KOPT-K1 (cell line): ENCODE results near the gene ALDH3A2.
"Not testable (repeated sequence)": the region's sequence is repeated elsewhere in the genome, so short reads cannot be mapped to it uniquely, and the experiment has no call there.

ENCODE experiments used
- H3K27ac ChIP-seq: fragments of 200-600 bp; sonication (generic); 2 replicates; pipeline ENCODE4 v1.5.1; 2016; ENCODE audit warnings: antibody characterized with exemption, mild to moderate bottlenecking, low read depth, low read length; ENCODE audit not compliant: poor library complexity, severe bottlenecking
- H3K36me3 ChIP-seq: fragments of 200-600 bp; sonication (generic); 2 replicates; pipeline ENCODE4 v1.5.1; 2017; ENCODE audit warnings: antibody characterized with exemption, mild to moderate bottlenecking, low read length, moderate library complexity; ENCODE audit not compliant: insufficient read depth
- H3K9me3 ChIP-seq: fragments of 200-600 bp; sonication (generic); 2 replicates; pipeline ENCODE4 v1.5.1; 2017; ENCODE audit warnings: antibody characterized with exemption, low read length, mild to moderate bottlenecking; ENCODE audit not compliant: insufficient read depth, poor library complexity, severe bottlenecking

Gene ALDH3A2

GRCh38 chr17:19684909-19685580 is 36.5 kb downstream of the ALDH3A2 start:
- H3K27ac ChIP-seq, H3K9me3 ChIP-seq, H3K36me3 ChIP-seq: not testable (repeated sequence)

- Histone ChIP-seq H3K27ac (no peak overlapping the region), H3K36me3 (no peaks in the 10 kb centered on the region), H3K9me3 (no peaks in the 10 kb centered on the region)
Observed at GRCh38 chr17:19686400-19687090, 38.0 kb downstream of the ALDH3A2 start.

GRCh38 chr17:19702217-19702641 is 53.7 kb downstream of the ALDH3A2 start:
- no peaks in the 10 kb centered on the region for H3K36me3 ChIP-seq
- no peaks in the 10 kb centered on the region for H3K9me3 ChIP-seq
- no peak overlapping the region for H3K27ac ChIP-seq

- no peak overlapping the region for H3K27ac ChIP-seq
- H3K9me3 ChIP-seq, result no peaks in the 10 kb centered on the region
- no peaks in the 10 kb centered on the region for H3K36me3 ChIP-seq
Observed at GRCh38 chr17:19703106-19703827, 54.7 kb downstream of the ALDH3A2 start.

- Histone ChIP-seq H3K9me3 (no peaks in the 10 kb centered on the region), H3K27ac (no peak overlapping the region), H3K36me3 (no peaks in the 10 kb centered on the region)
Observed at GRCh38 chr17:19703828-19704613, 55.5 kb downstream of the ALDH3A2 start.

GRCh38 chr17:19705201-19705600 is 56.6 kb downstream of the ALDH3A2 start:
- H3K27ac ChIP-seq, result no peak overlapping the region
- H3K9me3 ChIP-seq, result no peaks in the 10 kb centered on the region
- H3K36me3 ChIP-seq, result no peaks in the 10 kb centered on the region

GRCh38 chr17:19705771-19706770 is 57.5 kb downstream of the ALDH3A2 start:
- Histone ChIP-seq H3K36me3 (no peaks in the 10 kb centered on the region), H3K27ac (no peak overlapping the region), H3K9me3 (no peaks in the 10 kb centered on the region)

GRCh38 chr17:19706791-19707727 is 58.5 kb downstream of the ALDH3A2 start:
- Histone ChIP-seq H3K27ac (no peak overlapping the region), H3K9me3 (no peaks in the 10 kb centered on the region), H3K36me3 (no peaks in the 10 kb centered on the region)

- H3K27ac ChIP-seq, result no peak overlapping the region
Observed at GRCh38 chr17:19707728-19708221, 59.2 kb downstream of the ALDH3A2 start.

GRCh38 chr17:19708431-19709175 is 60.1 kb downstream of the ALDH3A2 start:
- Histone ChIP-seq H3K9me3 (no peaks in the 10 kb centered on the region), H3K36me3 (no peaks in the 10 kb centered on the region), H3K27ac (no peak overlapping the region)

More at GRCh38 chr17:19707728-19708221, 59.2 kb downstream of the ALDH3A2 start:
- Histone ChIP-seq H3K9me3 (no peaks in the 10 kb centered on the region), H3K36me3 (no peaks in the 10 kb centered on the region)

- no peak overlapping the region for H3K27ac ChIP-seq
- H3K9me3 ChIP-seq, result no peaks in the 10 kb centered on the region
- no peaks in the 10 kb centered on the region for H3K36me3 ChIP-seq
Observed at GRCh38 chr17:19709841-19710240, 61.3 kb downstream of the ALDH3A2 start.

GRCh38 chr17:19712436-19713004 is 64.0 kb downstream of the ALDH3A2 start:
- Histone ChIP-seq H3K36me3 (no peaks in the 10 kb centered on the region), H3K27ac (no peak overlapping the region), H3K9me3 (no peaks in the 10 kb centered on the region)
